Keratinocyte (primary cell): ENCODE data around the gene HBZ.

Experiments used
- CTCF ChIP-seq, 3 experiments: IDR thresholded peaks in 1 of 3; conservative IDR thresholded peaks in 1 of 3; optimal IDR thresholded peaks in 1 of 3; 2 replicates in 2 of 3; 3 replicates in 1 of 3; pipeline versions ENCODE3 to v1.5.1; 2011; ENCODE audit warnings: low read length in 3 of 3, mild to moderate bottlenecking in 3 of 3, moderate library complexity in 2 of 3, control low read depth in 1 of 3, inconsistent platforms in 1 of 3; ENCODE audit not compliant: insufficient read depth in 2 of 3; ENCODE audit errors: extremely low read depth in 1 of 3
- EZH2 ChIP-seq: IDR thresholded peaks from one replicate; pipeline ENCODE4 v1.6.1; 2012; ENCODE audit warnings: inconsistent platforms, mild to moderate bottlenecking, low read length, moderate library complexity

GRCh38 chr16:132120-132519 is 20.3 kb upstream of the HBZ start:
- TF ChIP-seq EZH2 = no peak
- TF ChIP-seq CTCF (optimal IDR thresholded peaks at IDR 0.05 in 1 of 3, IDR thresholded peaks at IDR 0.05 in 1 of 3, conservative IDR thresholded peaks at IDR 0.05 in 1 of 3; ENCODE audit: extremely low read depth in 1 of 3, insufficient read depth in 2 of 3, low read length in 3 of 3) = no peak
